ENCODE measurements around the gene THRB. TPM values are rescaled to one million over a fixed set of nuclear protein-coding genes. Genes with fewer than 3 reads are reported as not detected.

THRB gene
- total RNA-seq, 1 experiment from 2014 or later, result 5.8 TPM

- POLR2A ChIA-PET, result no interaction called here
- no peak overlapping the region for H3K27ac Mint-ChIP-seq
- H3K9me3 Mint-ChIP-seq, result no peaks in the 10 kb centered on the region
- ATAC-seq, result no peak
- no peak for DNase-seq (ENCODE audit: low spot score)
- no peaks in the 10 kb centered on the region for H3K4me1 Mint-ChIP-seq
- H3K36me3 Mint-ChIP-seq, result no peaks in the 10 kb centered on the region
- CTCF ChIA-PET, result no interaction called here
- no peak overlapping the region for H3K4me3 Mint-ChIP-seq
- TF ChIP-seq E2F1 (CRISPR knock-in tag; IDR thresholded peaks at IDR 0.05), result no peak
- TF ChIP-seq TCF7 (CRISPR knock-in tag; IDR thresholded peaks at IDR 0.05; ENCODE audit: low read depth), result no peak
- TF ChIP-seq E2F4 (CRISPR knock-in tag; IDR thresholded peaks at IDR 0.05; ENCODE audit: borderline replicate concordance, low read depth), result no peak
- no peaks in the 10 kb centered on the region for H3K27me3 Mint-ChIP-seq (ENCODE audit: low read depth)
These were observed 206.0 kb downstream of the THRB start for GRCh38 chr3:24288496-24289236.

GRCh38 chr3:24287755-24288450, 206.7 kb downstream of the THRB start:
- Mint-ChIP-seq H3K27me3 (ENCODE audit: low read depth) (no peaks in the 10 kb centered on the region), H3K27ac (no peak overlapping the region), H3K9me3 (no peaks in the 10 kb centered on the region), H3K4me1 (no peaks in the 10 kb centered on the region), H3K4me3 (no peak overlapping the region), H3K36me3 (no peaks in the 10 kb centered on the region)
- TF ChIP-seq NR2C2 (CRISPR knock-in tag; IDR thresholded peaks at IDR 0.05) (no peak), OVOL2 (CRISPR knock-in tag; IDR thresholded peaks at IDR 0.05; ENCODE audit: borderline replicate concordance) (no peak)
- ChIA-PET CTCF (no interaction called here), POLR2A (no interaction called here)
- DNase-seq (ENCODE audit: low spot score), result no peak
- no peak for ATAC-seq

- Mint-ChIP-seq H3K4me1 (no peaks in the 10 kb centered on the region), H3K27me3 (ENCODE audit: low read depth) (no peaks in the 10 kb centered on the region), H3K36me3 (no peaks in the 10 kb centered on the region), H3K27ac (no peak overlapping the region), H3K9me3 (no peaks in the 10 kb centered on the region), H3K4me3 (no peak overlapping the region)
- DNase-seq (ENCODE audit: low spot score) (no peak), ATAC-seq (no peak)
- POLR2A ChIA-PET, result interaction anchor here (0.6 kb wide), 1 partner anchor 405 kb away, joined by 3 read pairs; no protein-coding TSS in a partner anchor
- CTCF ChIA-PET, result no interaction called here
- TF ChIP-seq ZBTB43 (CRISPR knock-in tag; IDR thresholded peaks at IDR 0.05) (no peak), GTF2I (CRISPR knock-in tag; conservative IDR thresholded peaks at IDR 0.05) (no peak), CREB1 (CRISPR knock-in tag; IDR thresholded peaks at IDR 0.05) (no peak), ERG (CRISPR knock-in tag; IDR thresholded peaks at IDR 0.05) (no peak), IRF1 (CRISPR knock-in tag; IDR thresholded peaks at IDR 0.05) (no peak), ZNF263 (CRISPR knock-in tag; IDR thresholded peaks at IDR 0.05; ENCODE audit: low read depth) (no peak), JAZF1 (CRISPR knock-in tag; IDR thresholded peaks at IDR 0.05) (no peak), IRF2 (CRISPR knock-in tag; IDR thresholded peaks at IDR 0.05; ENCODE audit: borderline replicate concordance, low read depth) (no peak), USF1 (CRISPR knock-in tag; IDR thresholded peaks at IDR 0.05) (no peak), STAT6 (CRISPR knock-in tag; conservative IDR thresholded peaks at IDR 0.05; ENCODE audit: low read depth) (no peak), HMGA2 (CRISPR knock-in tag; IDR thresholded peaks at IDR 0.05) (no peak), SMAD4 (CRISPR knock-in tag; IDR thresholded peaks at IDR 0.05) (no peak), TP53 (CRISPR knock-in tag; IDR thresholded peaks at IDR 0.05) (no peak), ATF3 (CRISPR knock-in tag; conservative IDR thresholded peaks at IDR 0.05) (no peak)
These were observed 208.2 kb downstream of the THRB start for GRCh38 chr3:24286405-24286804.
